Right lobe of liver (tissue), 6 donors: Measurements from ENCODE around the gene RHEBL1. TPM values are rescaled to one million over a fixed set of nuclear protein-coding genes. Genes with fewer than 3 reads are reported as not detected.

Experiments
- ATAC-seq, 4 donors: fragments of 200-7000 bp; cut with Tn5 transposase; one replicate each; pipeline ENCODE4 v1.9.1; 2020; ENCODE audit warnings: mild to moderate bottlenecking in 4 of 4, moderate library complexity in 4 of 4
- DNase-seq, 3 donors: peaks; one replicate each; pipeline ENCODE4 v3.0.0-alpha.2; 2020
- H3K27ac ChIP-seq, 3 donors: fragments of 200-600 bp; one replicate each; pipeline ENCODE4 v1.8.0; 2022
- H3K27me3 ChIP-seq, 2 donors: fragments of 200-600 bp; one replicate each; pipeline ENCODE4 v1.8.0; 2022
- H3K36me3 ChIP-seq, 4 donors: fragments of 200-600 bp; sonication (generic) in 1 of 4; one replicate each; pipeline versions ENCODE4 v1.5.1 to v1.8.0; 2017 to 2022; ENCODE audit warnings: control low read depth in 1 of 4
- H3K4me1 ChIP-seq, 4 donors: fragments of 200-600 bp; sonication (generic) in 1 of 4; one replicate each; pipeline versions ENCODE4 v1.5.1 to v1.8.0; 2017 to 2022; ENCODE audit warnings: control low read depth in 1 of 4
- H3K4me3 ChIP-seq, 3 donors: fragments of 200-600 bp; one replicate each; pipeline ENCODE4 v1.8.0; 2022
- H3K9me3 ChIP-seq, 4 donors: fragments of 200-600 bp; sonication (generic) in 1 of 4; one replicate each; pipeline versions ENCODE4 v1.5.1 to v1.8.0; 2017 to 2022; ENCODE audit warnings: control low read depth in 1 of 4
- POLR2A ChIP-seq: fragments of 450-650 bp; IDR thresholded peaks from one replicate; pipeline ENCODE4 v1.6.1; 2017; ENCODE audit warnings: antibody characterized with exemption, mild to moderate bottlenecking
- WGBS: methylation state at CpG from one replicate; pipeline ENCODE4 v1.1.6; 2018; ENCODE audit warnings: low coverage, low lambda C conversion rate; ENCODE audit not compliant: insufficient coverage; ENCODE audit errors: missing lambda C conversion rate; 5-methylcytosine and 5-hydroxymethylcytosine counted together
- intact Hi-C, 2 donors: fragments of 100-400 bp; cut with DNase I; formaldehyde crosslinking; loops; one replicate each; pipeline versions ENCODE4 v1.11.2 to v1.14.1; 2022
- total RNA-seq, 6 experiments: library from RNA; depleted of rRNA in 2 of 6; stranded (reverse); fragments of >200 nt in 2 of 6; fragmentation: NEBNext Ultra II Directional in 3 of 6; extraction: Animal tissue kit (Norgen Biotek cat#: 25700) in 3 of 6; gene quantifications; one replicate each; pipeline versions ENCODE4 v1.1.0 to v1.2.4, GENCODE V29; 2016 to 2023
- TF ChIP-seq, protein P1 (sequence below), 4 donors: fragments of 200-600 bp in 3 of 4; fragments of 450-650 bp in 1 of 4; IDR thresholded peaks; one replicate each; pipeline versions ENCODE4 v1.5.1 to v1.8.0; 2016 to 2022; ENCODE audit warnings: antibody characterized with exemption in 4 of 4, mild to moderate bottlenecking in 2 of 4
- donor health status: DM: no; HTN: yes; CAD: no.
- donor health status: DM: no; HTN: no; CAD: no.
- donor health status: DM: no; HTN: no; CAD: no.
- donor health status: DM: no; HTN: yes; CAD: no.
- donor health status: DM: no; HTN: yes; CAD: no.

RHEBL1 gene
- total RNA-seq, 6 experiments from 2014 or later, result 0.17 to 0.60 (median 0.43) TPM; not detected in 1

DNA sequence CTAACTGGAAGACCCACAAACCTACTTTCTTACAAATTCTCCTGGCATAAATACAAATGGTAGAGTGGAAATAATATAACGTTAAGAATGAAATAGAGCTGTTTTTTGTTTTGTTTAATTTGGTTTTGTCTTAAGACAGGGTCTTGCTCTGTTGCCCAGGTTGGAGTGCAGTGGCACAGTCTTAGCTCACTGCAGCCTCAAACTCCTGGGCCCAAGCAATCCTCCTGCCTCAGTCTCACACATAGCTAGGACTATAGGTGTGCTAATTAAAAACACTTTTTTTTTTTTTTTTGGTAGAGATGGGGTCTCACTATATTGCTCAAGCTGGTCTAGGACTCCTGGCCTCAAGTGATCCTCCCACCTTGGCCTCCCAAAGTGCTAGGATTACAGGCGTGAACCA lies 28.9 kb upstream of the RHEBL1 start:
- Histone ChIP-seq H3K4me3 (no peak overlapping the region), H3K36me3 (peaks cover 0 to 54% (median 26%) of the 10 kb centered on the region in 4 donors), H3K4me1 (peaks cover 0 to 11% (median 0%) of the 10 kb centered on the region in 4 donors), H3K27ac (no peak overlapping the region), H3K27me3 (no peaks in the 10 kb centered on the region), H3K9me3 (no peaks in the 10 kb centered on the region)
- intact Hi-C loops, result no loop called here
- WGBS, result 91% methylated on average over 2 of the region's 2 CpGs
- DNase-seq (no peak), ATAC-seq (no peak)
- TF ChIP-seq, protein P1, sequence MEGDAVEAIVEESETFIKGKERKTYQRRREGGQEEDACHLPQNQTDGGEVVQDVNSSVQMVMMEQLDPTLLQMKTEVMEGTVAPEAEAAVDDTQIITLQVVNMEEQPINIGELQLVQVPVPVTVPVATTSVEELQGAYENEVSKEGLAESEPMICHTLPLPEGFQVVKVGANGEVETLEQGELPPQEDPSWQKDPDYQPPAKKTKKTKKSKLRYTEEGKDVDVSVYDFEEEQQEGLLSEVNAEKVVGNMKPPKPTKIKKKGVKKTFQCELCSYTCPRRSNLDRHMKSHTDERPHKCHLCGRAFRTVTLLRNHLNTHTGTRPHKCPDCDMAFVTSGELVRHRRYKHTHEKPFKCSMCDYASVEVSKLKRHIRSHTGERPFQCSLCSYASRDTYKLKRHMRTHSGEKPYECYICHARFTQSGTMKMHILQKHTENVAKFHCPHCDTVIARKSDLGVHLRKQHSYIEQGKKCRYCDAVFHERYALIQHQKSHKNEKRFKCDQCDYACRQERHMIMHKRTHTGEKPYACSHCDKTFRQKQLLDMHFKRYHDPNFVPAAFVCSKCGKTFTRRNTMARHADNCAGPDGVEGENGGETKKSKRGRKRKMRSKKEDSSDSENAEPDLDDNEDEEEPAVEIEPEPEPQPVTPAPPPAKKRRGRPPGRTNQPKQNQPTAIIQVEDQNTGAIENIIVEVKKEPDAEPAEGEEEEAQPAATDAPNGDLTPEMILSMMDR (IDR thresholded peaks at IDR 0.05), result no peak
- TF ChIP-seq POLR2A, result no peak

DNA sequence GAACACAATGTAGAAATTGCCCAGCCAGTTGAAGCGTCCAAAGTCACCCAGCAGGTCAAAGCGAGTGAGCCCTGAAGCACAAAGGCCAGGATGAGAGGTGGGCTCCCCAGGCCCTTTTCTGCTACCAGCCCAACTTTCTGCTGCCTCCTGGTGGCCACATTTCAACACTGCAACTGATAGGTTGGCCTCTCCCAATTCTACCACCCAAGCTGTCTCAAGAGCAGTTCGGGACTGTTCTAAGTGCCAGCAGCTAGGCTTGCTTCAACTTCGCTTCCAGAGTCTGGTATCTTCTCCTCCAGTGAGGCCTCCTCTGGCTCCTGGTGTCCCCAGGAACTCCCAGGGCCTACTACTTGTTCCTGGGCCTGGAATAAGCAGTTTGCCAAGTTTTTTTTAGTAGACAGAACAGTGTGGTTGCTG lies 28.3 kb upstream of the RHEBL1 start:
- Histone ChIP-seq H3K27ac (no peak overlapping the region), H3K36me3 (peaks cover 0 to 48% (median 24%) of the 10 kb centered on the region in 4 donors), H3K9me3 (no peaks in the 10 kb centered on the region), H3K4me1 (peaks cover 0 to 11% (median 0%) of the 10 kb centered on the region in 4 donors), H3K4me3 (no peak overlapping the region), H3K27me3 (no peaks in the 10 kb centered on the region)
- intact Hi-C loops, result no loop called here
- ATAC-seq (peak; percentile 53 to 72 (median 68)), DNase-seq (peak in 1 of 3 donors; percentile 44)
- WGBS, result 42% methylated on average over 3 of the region's 4 CpGs
- no peak for TF ChIP-seq POLR2A
- TF ChIP-seq, protein P1 (IDR thresholded peaks at IDR 0.05), result peak; percentile 53 to 79 (median 75)

- Histone ChIP-seq H3K9me3 (no peaks in the 10 kb centered on the region), H3K4me1 (peaks cover 0 to 11% (median 0%) of the 10 kb centered on the region in 4 donors), H3K36me3 (peaks cover 0 to 41% (median 21%) of the 10 kb centered on the region in 4 donors), H3K4me3 (no peak overlapping the region), H3K27ac (no peak overlapping the region), H3K27me3 (peaks cover 0 to 4% of the 10 kb centered on the region in 2 donors)
- DNase-seq (no peak), ATAC-seq (no peak)
- intact Hi-C loops, result no loop called here
- no CpG with 5 or more reads among the region's 3 CpGs for WGBS
- TF ChIP-seq POLR2A, result no peak
- TF ChIP-seq, protein P1 (IDR thresholded peaks at IDR 0.05), result no peak
These were observed 27.6 kb upstream of the RHEBL1 start for GRCh38 chr12:49097381-49097780.

GRCh38 chr12:49094975-49095365 lies 25.2 kb upstream of the RHEBL1 start:
- no peak overlapping the region for H3K27ac ChIP-seq
- peaks cover 0 to 16% of the 10 kb centered on the region in 2 donors for H3K27me3 ChIP-seq
- WGBS, result 89% methylated on average over 1 of the region's 2 CpGs
- TF ChIP-seq, protein P1 (IDR thresholded peaks at IDR 0.05), result no peak
- TF ChIP-seq POLR2A, result no peak
- intact Hi-C loops, result no loop called here
- no peak overlapping the region for H3K4me3 ChIP-seq
- H3K36me3 ChIP-seq, result peaks cover 0 to 22% (median 8%) of the 10 kb centered on the region in 4 donors
- ATAC-seq (no peak), DNase-seq (no peak)
- H3K9me3 ChIP-seq, result no peaks in the 10 kb centered on the region
- peaks cover 0 to 23% (median 0%) of the 10 kb centered on the region in 4 donors for H3K4me1 ChIP-seq
